IMR-90 (cell line): ENCODE measurements around the gene DAB1. TPM values are rescaled to one million over a fixed set of nuclear protein-coding genes. Genes with fewer than 3 reads are reported as not detected.

ENCODE experiments used
- ATAC-seq: fragments of 200-7000 bp; cut with Tn5 transposase; 2 replicates; pipeline ENCODE4 v1.9.1; 2020; ENCODE audit warnings: low read depth, mild to moderate bottlenecking, moderate library complexity
- BruUV-seq: library from RNA; stranded (reverse); fragments of 400-500 nt; replicated peaks from 2 replicates; lab custom pipeline; 2021; lab: Mats Ljungman, UMichigan
- CTCF ChIA-PET: fragments of 300-600 bp; formaldehyde crosslinking; extraction: SDS; loops from one replicate; lab custom pipeline; 2021; ENCODE audit warnings: antibody characterized with exemption; lab: Yijun Ruan, JAX
- POLR2A ChIA-PET: fragments of 300-600 bp; sonication (Branson Sonifier 250); formaldehyde crosslinking; loops from one replicate; lab custom pipeline; 2022; ENCODE audit warnings: antibody characterized with exemption; ENCODE audit not compliant: unreplicated experiment; lab: Charles Lee
- DNase-seq: peaks from one replicate; pipeline ENCODE4 v3.0.0; 2013
- H2AFZ ChIP-seq: replicated peaks from 2 replicates; pipeline ENCODE3; 2013; ENCODE audit warnings: low read length, mild to moderate bottlenecking; ENCODE audit not compliant: poor library complexity
- H2AK5ac ChIP-seq: 2 replicates; pipeline ENCODE4 v1.6.1; 2013; ENCODE audit warnings: low read depth, low read length, inconsistent platforms
- H2AK9ac ChIP-seq: replicated peaks from 2 replicates; pipeline ENCODE3; 2013; ENCODE audit warnings: mild to moderate bottlenecking, low read depth, low read length, moderate library complexity; ENCODE audit not compliant: poor library complexity
- H2BK120ac ChIP-seq: 2 replicates; pipeline ENCODE4 v1.6.1; 2013; ENCODE audit warnings: low read depth, low read length, inconsistent platforms
- H2BK15ac ChIP-seq: 3 replicates; pipeline ENCODE4 v1.6.1; 2013; ENCODE audit warnings: low read depth, low read length, inconsistent platforms
- H2BK20ac ChIP-seq: 2 replicates; pipeline ENCODE4 v1.6.1; 2013; ENCODE audit warnings: low read depth, mild to moderate bottlenecking, inconsistent platforms, low read length, moderate library complexity
- H2BK5ac ChIP-seq: 2 replicates; pipeline ENCODE4 v1.6.1; 2013; ENCODE audit warnings: mild to moderate bottlenecking, low read depth, low read length, inconsistent platforms; ENCODE audit not compliant: poor library complexity, severe bottlenecking
- H3K14ac ChIP-seq: replicated peaks from 2 replicates; pipeline ENCODE4 v1.6.1; 2013; ENCODE audit warnings: low read depth, low read length, inconsistent platforms
- H3K18ac ChIP-seq: 2 replicates; pipeline ENCODE4 v1.6.1; 2013; ENCODE audit warnings: low read depth, low read length, control low read depth
- H3K23ac ChIP-seq: 2 replicates; pipeline ENCODE4 v1.6.1; 2013; ENCODE audit warnings: low read depth, low read length, inconsistent platforms
- H3K27ac ChIP-seq: 2 replicates; pipeline ENCODE4 v1.5.1; 2013; ENCODE audit warnings: mild to moderate bottlenecking, control low read depth, low read length; ENCODE audit not compliant: insufficient read depth
- H3K27me3 ChIP-seq: 2 replicates; pipeline ENCODE4 v1.6.1; 2013; ENCODE audit warnings: low read length; ENCODE audit not compliant: control insufficient read depth, insufficient read depth
- H3K36me3 ChIP-seq: 2 replicates; pipeline ENCODE4 v1.6.1; 2013; ENCODE audit warnings: low read length, mixed read lengths; ENCODE audit not compliant: control insufficient read depth, insufficient read depth
- H3K4ac ChIP-seq: 2 replicates; pipeline ENCODE4 v1.6.1; 2013; ENCODE audit warnings: low read depth, low read length, inconsistent platforms
- H3K4me1 ChIP-seq: 2 replicates; pipeline ENCODE4 v1.6.1; 2013; ENCODE audit warnings: low read length, mixed read lengths; ENCODE audit not compliant: control insufficient read depth, insufficient read depth
- H3K4me2 ChIP-seq: 2 replicates; pipeline ENCODE4 v1.6.1; 2013; ENCODE audit warnings: low read depth, mild to moderate bottlenecking, control low read depth, low read length, moderate library complexity
- H3K4me3 ChIP-seq: 2 replicates; pipeline ENCODE4 v1.5.1; 2013; ENCODE audit warnings: low read depth, mild to moderate bottlenecking, control low read depth, low read length, moderate library complexity; ENCODE audit not compliant: insufficient read depth
- H3K56ac ChIP-seq: 2 replicates; pipeline ENCODE4 v1.6.1; 2013; ENCODE audit warnings: low read length, inconsistent platforms; ENCODE audit not compliant: insufficient read depth; ENCODE audit errors: extremely low read depth
- H3K79me1 ChIP-seq, 2 experiments: 2 replicates each; pipeline ENCODE4 v1.6.1; 2013; ENCODE audit warnings: low read length in 2 of 2, inconsistent platforms in 1 of 2, low read depth in 1 of 2
- H3K9ac ChIP-seq: 2 replicates; pipeline ENCODE4 v1.6.1; 2013; ENCODE audit warnings: low read depth, low read length, control low read depth
- H3K9me1 ChIP-seq: 2 replicates; pipeline ENCODE4 v1.6.1; 2013; ENCODE audit warnings: low read length, inconsistent platforms; ENCODE audit not compliant: insufficient read depth
- H3K9me3 ChIP-seq: 2 replicates; pipeline ENCODE4 v1.6.1; 2013; ENCODE audit warnings: low read length; ENCODE audit not compliant: control insufficient read depth, insufficient read depth
- H4K20me1 ChIP-seq: 2 replicates; pipeline ENCODE4 v1.6.1; 2013; ENCODE audit warnings: low read length, inconsistent platforms; ENCODE audit not compliant: insufficient read depth
- H4K5ac ChIP-seq: 2 replicates; pipeline ENCODE4 v1.6.1; 2013; ENCODE audit warnings: mild to moderate bottlenecking, low read depth, low read length, control low read depth
- H4K8ac ChIP-seq, 2 experiments: 2 replicates each; pipeline ENCODE4 v1.6.1; 2013; ENCODE audit warnings: low read depth in 2 of 2, low read length in 2 of 2, control low read depth in 1 of 2, inconsistent platforms in 1 of 2
- H4K91ac ChIP-seq: 2 replicates; pipeline ENCODE4 v1.6.1; 2013; ENCODE audit warnings: low read depth, low read length, inconsistent platforms; ENCODE audit not compliant: insufficient read depth
- BHLHE40 ChIP-seq: fragments of 150-350 bp; IDR thresholded peaks from 2 replicates; pipeline ENCODE4 v1.6.1; 2016; ENCODE audit warnings: mild to moderate bottlenecking, low read depth, low read length
- CEBPB ChIP-seq: IDR thresholded peaks from 2 replicates; pipeline ENCODE4 v1.6.1; 2012; ENCODE audit warnings: low read depth, low read length, improper control_type of control experiment
- CHD1 ChIP-seq: IDR thresholded peaks from 2 replicates; pipeline ENCODE4 v1.6.1; 2012; ENCODE audit warnings: low read depth, low read length, improper control_type of control experiment
- FOS ChIP-seq: fragments of 150-350 bp; IDR thresholded peaks from 2 replicates; pipeline ENCODE4 v1.6.1; 2016; ENCODE audit warnings: low read depth, low read length
- MXI1 ChIP-seq: IDR thresholded peaks from 2 replicates; pipeline ENCODE4 v1.6.1; 2012; ENCODE audit warnings: low read depth, mild to moderate bottlenecking, low read length, moderate library complexity, borderline replicate concordance
- POLR2A ChIP-seq: IDR thresholded peaks from 2 replicates; pipeline ENCODE4 v1.6.1; 2012; ENCODE audit warnings: mild to moderate bottlenecking, low read depth, low read length
- RAD21 ChIP-seq: IDR thresholded peaks from 2 replicates; pipeline ENCODE4 v1.6.1; 2012; ENCODE audit warnings: low read length, improper control_type of control experiment
- RCOR1 ChIP-seq: IDR thresholded peaks from 2 replicates; pipeline ENCODE4 v1.6.1; 2012; ENCODE audit warnings: mild to moderate bottlenecking, low read length, improper control_type of control experiment; ENCODE audit not compliant: insufficient replicate concordance
- SMC3 ChIP-seq: fragments of 150-350 bp; IDR thresholded peaks from 2 replicates; pipeline ENCODE4 v1.6.1; 2016; ENCODE audit warnings: low read depth, mild to moderate bottlenecking, antibody characterized with exemption, low read length, moderate library complexity
- dilution Hi-C: fragments of 300-500 bp; cut with HindIII; formaldehyde crosslinking; loops from one replicate; pipeline ENCODE4 v1.14.3; 2018; ENCODE audit warnings: low sequenced_read_pairs; ENCODE audit not compliant: unreplicated experiment
- in situ Hi-C: fragments of 300-500 bp; cut with MboI; formaldehyde crosslinking; loops from 3 replicates; pipeline ENCODE4 v1.14.3; 2019; ENCODE audit warnings: low sequenced_read_pairs, inconsistent platforms, mixed read lengths
- intact Hi-C: fragments of 100-400 bp; cut with micrococcal nuclease; formaldehyde crosslinking; loops from 2 replicates; pipeline ENCODE4 v1.10.0; 2022
- polyA plus RNA-seq, 3 experiments: library from polyadenylated mRNA; depleted of rRNA; stranded (reverse); fragments of >200 nt; gene quantifications; 2 replicates each; pipeline ENCODE4 v1.2.3, GENCODE V29; 2012; ENCODE audit warnings: low replicate concordance in 1 of 3
- total RNA-seq: library from RNA; depleted of rRNA; stranded (reverse); fragments of >200 nt; gene quantifications from 2 replicates; pipeline ENCODE4 v1.2.3, GENCODE V29; 2012
- TF ChIP-seq, protein P1 (sequence below): fragments of 150-350 bp; IDR thresholded peaks from 2 replicates; pipeline ENCODE4 v1.6.1; 2016; ENCODE audit warnings: low read depth, mild to moderate bottlenecking, low read length, moderate library complexity, borderline replicate concordance
- TF ChIP-seq, protein P2 (sequence below): fragments of 150-350 bp; IDR thresholded peaks from 2 replicates; pipeline ENCODE4 v1.6.1; 2017; ENCODE audit warnings: mild to moderate bottlenecking, antibody characterized with exemption, low read length, low read depth

Gene DAB1
- total and polyA plus RNA-seq, 2 of the 4 experiments (the other 2 are of a cell fraction) = 0.18 to 0.41 TPM

DNA sequence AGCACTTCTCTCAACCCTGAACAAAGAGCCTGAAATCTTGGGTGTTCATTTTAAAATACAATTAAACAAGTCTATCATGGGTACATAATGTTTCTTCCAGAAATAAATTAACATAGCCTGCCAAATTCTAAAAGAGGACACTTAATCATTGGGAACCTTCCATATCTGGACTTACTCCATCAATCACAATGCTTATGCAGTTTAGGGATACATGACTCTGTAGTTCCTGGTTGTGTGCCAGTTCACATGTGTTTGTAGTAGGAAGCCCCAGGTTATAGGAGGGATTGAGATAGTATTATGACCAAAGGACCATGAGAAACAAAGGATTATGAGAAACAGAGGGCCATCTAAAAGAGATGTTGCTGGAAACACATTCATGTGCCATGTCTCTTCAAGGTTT lies 19.1 kb upstream of the DAB1 start:
- no peak for TF ChIP-seq POLR2A
- TF ChIP-seq SMC3 = no peak
- TF ChIP-seq CHD1 = no peak
- TF ChIP-seq FOS = no peak
- TF ChIP-seq CEBPB = no peak
- TF ChIP-seq, protein P1, sequence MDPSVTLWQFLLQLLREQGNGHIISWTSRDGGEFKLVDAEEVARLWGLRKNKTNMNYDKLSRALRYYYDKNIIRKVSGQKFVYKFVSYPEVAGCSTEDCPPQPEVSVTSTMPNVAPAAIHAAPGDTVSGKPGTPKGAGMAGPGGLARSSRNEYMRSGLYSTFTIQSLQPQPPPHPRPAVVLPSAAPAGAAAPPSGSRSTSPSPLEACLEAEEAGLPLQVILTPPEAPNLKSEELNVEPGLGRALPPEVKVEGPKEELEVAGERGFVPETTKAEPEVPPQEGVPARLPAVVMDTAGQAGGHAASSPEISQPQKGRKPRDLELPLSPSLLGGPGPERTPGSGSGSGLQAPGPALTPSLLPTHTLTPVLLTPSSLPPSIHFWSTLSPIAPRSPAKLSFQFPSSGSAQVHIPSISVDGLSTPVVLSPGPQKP = no peak
- TF ChIP-seq, protein P2, sequence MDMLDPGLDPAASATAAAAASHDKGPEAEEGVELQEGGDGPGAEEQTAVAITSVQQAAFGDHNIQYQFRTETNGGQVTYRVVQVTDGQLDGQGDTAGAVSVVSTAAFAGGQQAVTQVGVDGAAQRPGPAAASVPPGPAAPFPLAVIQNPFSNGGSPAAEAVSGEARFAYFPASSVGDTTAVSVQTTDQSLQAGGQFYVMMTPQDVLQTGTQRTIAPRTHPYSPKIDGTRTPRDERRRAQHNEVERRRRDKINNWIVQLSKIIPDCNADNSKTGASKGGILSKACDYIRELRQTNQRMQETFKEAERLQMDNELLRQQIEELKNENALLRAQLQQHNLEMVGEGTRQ = no peak
- TF ChIP-seq BHLHE40 = no peak
- no peak for TF ChIP-seq RAD21
- no peak for TF ChIP-seq MXI1
- no peak for TF ChIP-seq RCOR1
- Histone ChIP-seq H3K14ac (no peak overlapping the region), H3K18ac (no peak overlapping the region), H3K36me3 (no peaks in the 10 kb centered on the region), H2BK120ac (no peak overlapping the region), H2BK5ac (no peak overlapping the region), H3K56ac (no peak overlapping the region), H3K4me1 (no peaks in the 10 kb centered on the region), H4K91ac (no peak overlapping the region), H3K23ac (no peak overlapping the region), H3K27ac (no peak overlapping the region), H3K4me2 (no peak overlapping the region), H3K9me1 (no peaks in the 10 kb centered on the region), H2BK20ac (no peak overlapping the region), H2AFZ (no peak overlapping the region), H2BK15ac (no peak overlapping the region), H4K20me1 (no peaks in the 10 kb centered on the region), H4K8ac (no peak overlapping the region), H3K4me3 (no peak overlapping the region), H3K27me3 (no peaks in the 10 kb centered on the region), H3K79me1 (no peaks in the 10 kb centered on the region), H2AK9ac (no peak overlapping the region), H3K9me3 (no peaks in the 10 kb centered on the region), H3K9ac (no peak overlapping the region), H2AK5ac (no peak overlapping the region), H3K4ac (no peak overlapping the region), H4K5ac (no peak overlapping the region)
- ChIA-PET CTCF (no interaction called here), POLR2A (no interaction called here)
- intact Hi-C loops (no loop called here), in situ Hi-C loops (no loop called here), dilution Hi-C loops (no loop called here)
- DNase-seq (no peak), ATAC-seq (no peak)
- BruUV-seq = no TSS peak
